ENCODE data around the gene FREM1.

- TF ChIP-seq CTCF (IDR thresholded peaks at IDR 0.05) (no peak), POLR2A (IDR thresholded peaks at IDR 0.05) (no peak)
These were observed 127.8 kb downstream of the FREM1 start for GRCh38 chr9:14782286-14783051.
